ENCODE data around the gene RUNDC1.

DNA sequence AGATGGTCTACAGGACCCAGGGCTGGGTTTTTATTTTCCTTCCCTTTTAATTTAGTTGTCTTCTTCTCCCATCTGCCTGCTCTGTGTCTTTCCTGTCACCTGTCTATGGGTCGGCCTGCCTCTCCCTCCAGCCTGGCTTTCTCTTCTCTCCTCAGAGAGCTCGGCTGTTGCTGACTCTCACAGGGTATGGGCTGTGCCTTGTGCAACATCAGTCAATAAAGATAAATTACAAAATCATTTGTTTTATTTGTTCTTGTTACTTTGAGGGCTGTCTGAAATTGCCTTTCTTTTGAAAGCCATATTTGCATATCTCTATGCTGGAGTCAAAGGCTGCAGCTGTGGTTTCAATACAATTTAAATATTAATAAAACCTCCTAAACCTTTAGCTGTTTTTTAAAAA is 60.3 kb downstream of the RUNDC1 start:
- TF ChIP-seq, protein P1, sequence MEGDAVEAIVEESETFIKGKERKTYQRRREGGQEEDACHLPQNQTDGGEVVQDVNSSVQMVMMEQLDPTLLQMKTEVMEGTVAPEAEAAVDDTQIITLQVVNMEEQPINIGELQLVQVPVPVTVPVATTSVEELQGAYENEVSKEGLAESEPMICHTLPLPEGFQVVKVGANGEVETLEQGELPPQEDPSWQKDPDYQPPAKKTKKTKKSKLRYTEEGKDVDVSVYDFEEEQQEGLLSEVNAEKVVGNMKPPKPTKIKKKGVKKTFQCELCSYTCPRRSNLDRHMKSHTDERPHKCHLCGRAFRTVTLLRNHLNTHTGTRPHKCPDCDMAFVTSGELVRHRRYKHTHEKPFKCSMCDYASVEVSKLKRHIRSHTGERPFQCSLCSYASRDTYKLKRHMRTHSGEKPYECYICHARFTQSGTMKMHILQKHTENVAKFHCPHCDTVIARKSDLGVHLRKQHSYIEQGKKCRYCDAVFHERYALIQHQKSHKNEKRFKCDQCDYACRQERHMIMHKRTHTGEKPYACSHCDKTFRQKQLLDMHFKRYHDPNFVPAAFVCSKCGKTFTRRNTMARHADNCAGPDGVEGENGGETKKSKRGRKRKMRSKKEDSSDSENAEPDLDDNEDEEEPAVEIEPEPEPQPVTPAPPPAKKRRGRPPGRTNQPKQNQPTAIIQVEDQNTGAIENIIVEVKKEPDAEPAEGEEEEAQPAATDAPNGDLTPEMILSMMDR (conservative IDR thresholded peaks at IDR 0.05): no peak
- no peak for TF ChIP-seq ZFX (IDR thresholded peaks at IDR 0.05)

Measured in C4-2B (cell line).